Neural cell (in vitro differentiated cells): Measurements from ENCODE around the gene SKI.

Experiments used
- POLR2AphosphoS5 ChIP-seq: IDR thresholded peaks from 2 replicates; pipeline ENCODE4 v1.6.1; 2012
- TAF1 ChIP-seq: IDR thresholded peaks from 2 replicates; pipeline ENCODE4 v1.6.1; 2012; ENCODE audit warnings: low read depth
- TF ChIP-seq, protein P1 (sequence below): fragments of 450-650 bp; IDR thresholded peaks from 2 replicates; pipeline ENCODE4 v1.5.1; 2014; ENCODE audit warnings: antibody characterized with exemption, mild to moderate bottlenecking, moderate library complexity; ENCODE audit not compliant: poor library complexity, severe bottlenecking
- TF ChIP-seq, protein P2 (sequence below): IDR thresholded peaks from 2 replicates; pipeline ENCODE4 v1.6.1; 2012; ENCODE audit warnings: borderline replicate concordance

DNA sequence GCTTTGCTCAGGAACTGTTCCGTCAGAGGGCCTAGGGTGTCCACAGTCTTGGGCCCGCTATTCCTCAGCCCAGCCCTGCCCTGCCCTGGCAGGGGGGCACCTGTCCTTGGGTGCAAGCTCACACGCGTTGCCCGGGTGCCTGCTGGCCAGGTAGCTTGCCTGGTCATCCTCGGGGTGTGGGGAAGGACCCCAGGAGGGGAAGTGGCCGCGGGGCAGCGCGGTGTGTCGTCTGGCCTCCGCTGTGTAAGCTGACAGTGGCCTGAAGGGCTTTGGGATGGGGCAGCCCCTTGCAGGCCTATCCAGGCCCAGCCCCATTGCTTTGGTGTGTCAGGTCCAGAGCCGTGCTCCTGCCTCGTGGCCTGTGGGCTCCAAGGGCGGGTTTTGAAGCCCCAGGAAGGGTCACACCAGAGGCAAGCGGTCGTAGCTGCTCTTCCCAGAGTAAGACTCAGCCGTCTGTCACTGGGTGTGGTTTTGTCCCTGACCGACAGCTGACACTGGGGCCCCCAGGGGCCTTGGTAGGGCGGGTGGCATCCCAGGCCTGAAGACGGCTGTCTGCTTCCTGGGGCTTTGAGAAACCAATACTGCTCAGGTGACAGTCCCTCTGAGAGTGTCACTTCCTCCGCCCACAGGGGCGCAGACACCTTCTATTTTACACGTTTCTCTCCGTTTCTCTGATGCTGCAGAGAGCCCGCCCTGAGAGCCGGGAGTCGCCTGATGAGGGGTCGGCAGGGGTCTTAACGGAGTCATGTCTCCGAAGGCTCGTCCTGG lies 72.1 kb downstream of the SKI start:
- no peak for TF ChIP-seq POLR2AphosphoS5
- TF ChIP-seq, protein P1, sequence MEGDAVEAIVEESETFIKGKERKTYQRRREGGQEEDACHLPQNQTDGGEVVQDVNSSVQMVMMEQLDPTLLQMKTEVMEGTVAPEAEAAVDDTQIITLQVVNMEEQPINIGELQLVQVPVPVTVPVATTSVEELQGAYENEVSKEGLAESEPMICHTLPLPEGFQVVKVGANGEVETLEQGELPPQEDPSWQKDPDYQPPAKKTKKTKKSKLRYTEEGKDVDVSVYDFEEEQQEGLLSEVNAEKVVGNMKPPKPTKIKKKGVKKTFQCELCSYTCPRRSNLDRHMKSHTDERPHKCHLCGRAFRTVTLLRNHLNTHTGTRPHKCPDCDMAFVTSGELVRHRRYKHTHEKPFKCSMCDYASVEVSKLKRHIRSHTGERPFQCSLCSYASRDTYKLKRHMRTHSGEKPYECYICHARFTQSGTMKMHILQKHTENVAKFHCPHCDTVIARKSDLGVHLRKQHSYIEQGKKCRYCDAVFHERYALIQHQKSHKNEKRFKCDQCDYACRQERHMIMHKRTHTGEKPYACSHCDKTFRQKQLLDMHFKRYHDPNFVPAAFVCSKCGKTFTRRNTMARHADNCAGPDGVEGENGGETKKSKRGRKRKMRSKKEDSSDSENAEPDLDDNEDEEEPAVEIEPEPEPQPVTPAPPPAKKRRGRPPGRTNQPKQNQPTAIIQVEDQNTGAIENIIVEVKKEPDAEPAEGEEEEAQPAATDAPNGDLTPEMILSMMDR, result no peak
- TF ChIP-seq, protein P2, sequence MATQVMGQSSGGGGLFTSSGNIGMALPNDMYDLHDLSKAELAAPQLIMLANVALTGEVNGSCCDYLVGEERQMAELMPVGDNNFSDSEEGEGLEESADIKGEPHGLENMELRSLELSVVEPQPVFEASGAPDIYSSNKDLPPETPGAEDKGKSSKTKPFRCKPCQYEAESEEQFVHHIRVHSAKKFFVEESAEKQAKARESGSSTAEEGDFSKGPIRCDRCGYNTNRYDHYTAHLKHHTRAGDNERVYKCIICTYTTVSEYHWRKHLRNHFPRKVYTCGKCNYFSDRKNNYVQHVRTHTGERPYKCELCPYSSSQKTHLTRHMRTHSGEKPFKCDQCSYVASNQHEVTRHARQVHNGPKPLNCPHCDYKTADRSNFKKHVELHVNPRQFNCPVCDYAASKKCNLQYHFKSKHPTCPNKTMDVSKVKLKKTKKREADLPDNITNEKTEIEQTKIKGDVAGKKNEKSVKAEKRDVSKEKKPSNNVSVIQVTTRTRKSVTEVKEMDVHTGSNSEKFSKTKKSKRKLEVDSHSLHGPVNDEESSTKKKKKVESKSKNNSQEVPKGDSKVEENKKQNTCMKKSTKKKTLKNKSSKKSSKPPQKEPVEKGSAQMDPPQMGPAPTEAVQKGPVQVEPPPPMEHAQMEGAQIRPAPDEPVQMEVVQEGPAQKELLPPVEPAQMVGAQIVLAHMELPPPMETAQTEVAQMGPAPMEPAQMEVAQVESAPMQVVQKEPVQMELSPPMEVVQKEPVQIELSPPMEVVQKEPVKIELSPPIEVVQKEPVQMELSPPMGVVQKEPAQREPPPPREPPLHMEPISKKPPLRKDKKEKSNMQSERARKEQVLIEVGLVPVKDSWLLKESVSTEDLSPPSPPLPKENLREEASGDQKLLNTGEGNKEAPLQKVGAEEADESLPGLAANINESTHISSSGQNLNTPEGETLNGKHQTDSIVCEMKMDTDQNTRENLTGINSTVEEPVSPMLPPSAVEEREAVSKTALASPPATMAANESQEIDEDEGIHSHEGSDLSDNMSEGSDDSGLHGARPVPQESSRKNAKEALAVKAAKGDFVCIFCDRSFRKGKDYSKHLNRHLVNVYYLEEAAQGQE, result no peak
- no peak for TF ChIP-seq TAF1
